Stimulated activated CD8-positive, alpha-beta memory T cell treated with anti-CD3 and anti-CD28 coated beads, Interleukin-7, amount 100 ng/mL, for 1 hour (primary cell): ENCODE measurements around the gene FMN1.

Source experiments
- DNase-seq, 2 donors: peaks; one replicate each; pipeline ENCODE4 v3.0.0-alpha.2; 2020; ENCODE audit warnings: low read depth in 2 of 2

Gene FMN1

DNA sequence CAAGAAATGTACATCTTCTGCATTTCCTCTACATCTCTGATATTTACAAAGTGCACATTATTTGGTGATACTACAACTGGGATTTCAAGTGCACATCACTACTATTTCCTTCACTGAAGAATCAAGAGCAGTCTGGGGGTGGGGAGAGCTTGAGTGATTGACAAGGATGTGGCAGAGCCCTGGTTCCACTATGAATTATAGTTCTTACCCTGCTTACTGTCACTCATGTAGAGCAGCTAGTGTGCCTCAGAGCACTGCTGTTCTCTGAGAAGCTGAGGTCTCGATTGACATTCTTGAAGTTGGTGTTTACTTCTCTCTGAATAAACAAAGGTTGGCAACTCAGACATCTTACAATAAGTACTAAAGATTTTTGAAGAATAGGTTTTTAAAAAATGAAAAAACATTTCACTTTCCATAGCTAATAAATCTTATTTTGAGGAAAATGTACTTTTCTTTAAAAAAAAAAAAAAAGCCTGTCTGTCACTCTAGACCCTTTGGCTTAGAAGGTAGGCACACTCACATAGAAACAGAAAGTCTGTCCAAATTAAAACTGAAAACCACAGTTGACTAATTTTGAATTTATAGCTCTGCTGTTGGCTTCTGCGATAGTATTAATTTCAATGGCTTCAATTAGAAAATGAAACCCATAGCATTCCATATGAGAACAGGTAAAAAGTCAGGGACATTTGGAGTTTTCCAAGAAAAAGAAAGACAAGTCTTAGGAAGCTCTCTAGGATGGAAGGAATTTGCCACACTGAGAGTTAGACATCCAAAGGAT lies 471.2 kb downstream of the FMN1 start:
- no peak for DNase-seq

DNA sequence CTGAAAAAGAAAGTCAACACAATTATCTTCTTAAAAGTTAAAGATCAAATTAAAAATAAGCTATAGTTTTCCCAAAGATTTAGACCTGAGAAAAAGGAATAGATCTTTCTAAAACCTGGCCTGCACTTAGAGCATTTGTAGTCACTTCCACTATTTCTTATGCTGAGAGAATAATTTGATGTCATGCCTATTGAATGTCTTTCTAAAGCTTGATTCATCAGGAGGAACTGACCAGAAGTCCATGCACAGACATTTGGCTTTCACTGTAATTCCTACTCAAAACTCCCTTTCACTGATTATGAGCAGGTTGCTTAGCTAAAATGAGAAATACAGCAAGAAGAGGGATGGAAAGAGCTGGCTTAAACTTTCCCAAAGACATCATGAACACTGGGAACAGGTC lies 472.4 kb downstream of the FMN1 start:
- no peak for DNase-seq

DNA sequence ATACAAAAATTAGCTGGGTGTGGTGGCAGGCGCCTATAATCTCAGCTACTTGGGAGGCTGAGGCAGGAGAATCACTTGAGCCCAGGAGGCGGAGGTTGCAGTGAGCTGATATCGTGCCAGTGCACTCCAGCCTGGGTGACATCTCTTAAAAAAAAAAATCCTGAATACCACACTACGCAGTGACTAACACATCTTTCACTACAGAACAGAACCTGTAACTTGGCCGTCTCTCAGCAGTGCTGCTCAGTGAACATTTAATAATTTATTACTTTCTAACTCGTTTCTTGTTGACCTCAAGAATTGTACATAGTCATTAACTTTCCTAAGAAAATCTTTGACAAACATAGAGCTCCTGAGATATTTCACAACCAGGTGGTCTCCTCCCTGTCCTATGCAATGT lies 472.9 kb downstream of the FMN1 start:
- DNase-seq, result no peak

DNA sequence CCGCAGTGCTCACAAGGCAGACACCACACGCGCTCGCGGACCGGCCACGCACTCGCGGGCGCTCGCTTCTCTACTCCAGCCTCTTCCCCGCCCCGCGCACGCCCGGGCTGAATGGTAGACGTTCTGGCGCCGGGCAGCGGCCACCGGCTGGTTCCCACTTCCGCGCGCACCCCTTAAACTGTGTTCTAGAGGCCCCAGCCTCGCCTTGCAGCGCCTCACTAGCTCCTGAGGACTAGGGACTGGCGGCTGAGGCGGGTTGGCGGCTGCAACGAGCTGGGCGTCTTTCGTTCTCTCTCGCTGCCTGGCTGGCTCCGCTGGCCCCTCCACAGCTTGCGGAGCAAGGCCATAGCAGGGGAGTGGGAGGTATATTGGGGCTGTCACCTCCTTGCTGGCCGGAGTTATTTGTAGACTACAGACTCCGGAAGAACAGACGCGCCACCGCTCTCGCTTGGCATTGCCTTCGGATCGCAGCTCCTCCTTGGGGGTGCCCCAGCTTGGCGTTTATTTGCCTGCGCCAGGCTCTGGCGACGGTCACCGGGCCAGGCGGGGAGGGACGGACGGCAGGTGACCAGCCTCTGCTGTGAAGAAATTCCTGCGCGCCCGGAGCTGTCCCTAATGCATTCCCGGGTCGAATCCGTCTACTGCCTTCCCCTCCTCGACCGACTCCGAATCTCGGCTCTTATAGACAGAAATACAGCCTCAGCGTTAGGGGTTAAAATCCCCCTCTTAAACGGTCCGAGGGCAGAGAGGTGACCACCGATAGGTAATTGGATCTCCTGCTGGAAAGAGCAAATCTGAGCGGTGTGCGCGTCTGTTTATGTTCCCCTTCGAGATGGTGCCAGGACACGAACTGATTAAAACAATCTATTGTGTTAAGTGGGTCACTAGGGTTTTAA lies 475.4 kb downstream of the FMN1 start:
- DNase-seq, result no peak

DNA sequence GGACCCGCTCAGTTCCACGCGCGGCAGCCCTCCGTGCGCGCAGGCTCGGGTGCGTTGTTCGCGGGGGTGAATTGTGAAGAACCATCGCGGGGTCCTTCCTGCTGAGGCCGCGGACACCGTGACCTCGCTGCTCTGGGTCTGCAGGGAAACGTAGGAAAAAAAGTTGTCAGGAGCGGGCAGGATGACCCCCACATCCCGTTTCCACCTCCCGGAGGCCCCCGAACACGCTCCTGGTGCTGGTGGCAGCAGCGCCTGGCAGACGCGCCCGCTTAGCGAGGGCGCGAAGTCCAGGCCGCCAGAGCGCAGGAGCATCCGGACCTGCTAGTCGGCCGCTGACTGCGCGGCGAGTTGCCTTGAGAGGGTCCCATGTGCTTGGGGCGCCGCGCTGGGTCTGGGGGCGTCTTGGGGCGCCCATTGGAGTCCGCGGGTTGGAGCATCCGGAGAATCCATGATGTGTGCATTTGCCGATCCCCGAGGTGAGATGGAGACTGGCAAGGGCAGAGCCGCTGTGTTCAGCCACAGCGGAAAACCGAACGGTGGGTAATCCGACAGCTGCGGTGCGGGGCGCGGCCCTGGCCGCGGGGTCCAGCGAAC lies 476.2 kb downstream of the FMN1 start:
- DNase-seq, result no peak

DNA sequence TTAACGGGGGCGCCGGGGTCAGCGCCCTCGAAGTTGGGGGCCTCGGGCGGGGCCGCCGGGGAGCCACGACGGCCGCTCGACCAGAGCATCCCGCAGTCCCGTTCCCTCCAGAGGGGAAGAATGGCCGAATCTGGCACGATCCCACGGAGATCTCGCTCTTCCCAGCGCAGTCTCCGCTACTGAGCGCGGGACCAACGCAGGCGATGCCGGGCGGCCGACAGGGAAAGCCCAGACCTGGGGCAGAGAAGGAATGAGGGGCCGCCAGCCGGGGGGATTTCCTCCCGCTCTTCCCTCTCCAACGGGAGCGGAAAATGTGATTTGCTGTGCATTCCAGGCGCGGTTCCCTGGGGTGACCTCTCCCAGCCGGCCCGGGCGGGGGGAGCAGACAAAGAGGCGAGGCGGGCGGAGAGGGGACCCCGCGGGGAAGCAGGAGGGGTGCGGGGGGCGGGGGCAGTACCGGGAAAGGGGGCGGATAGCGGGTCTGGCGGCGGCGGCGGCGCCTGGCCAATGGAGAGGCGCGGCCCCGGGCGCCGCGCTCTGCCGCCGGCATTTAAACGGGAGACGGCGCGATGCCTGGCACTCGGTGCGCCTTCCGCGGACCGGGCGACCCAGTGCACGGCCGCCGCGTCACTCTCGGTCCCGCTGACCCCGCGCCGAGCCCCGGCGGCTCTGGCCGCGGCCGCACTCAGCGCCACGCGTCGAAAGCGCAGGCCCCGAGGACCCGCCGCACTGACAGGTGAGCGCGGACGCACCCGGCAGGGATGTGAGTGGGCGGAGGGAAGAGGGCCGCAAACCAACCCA lies 476.9 kb downstream of the FMN1 start, which contains the start of gene GREM1:
Gene GREM1, plus strand, starts transcription at position 579 of the 801 bp plus-strand sequence. CDS start 12,687 bp downstream, outside the sequence.
- DNase-seq, result no peak

DNA sequence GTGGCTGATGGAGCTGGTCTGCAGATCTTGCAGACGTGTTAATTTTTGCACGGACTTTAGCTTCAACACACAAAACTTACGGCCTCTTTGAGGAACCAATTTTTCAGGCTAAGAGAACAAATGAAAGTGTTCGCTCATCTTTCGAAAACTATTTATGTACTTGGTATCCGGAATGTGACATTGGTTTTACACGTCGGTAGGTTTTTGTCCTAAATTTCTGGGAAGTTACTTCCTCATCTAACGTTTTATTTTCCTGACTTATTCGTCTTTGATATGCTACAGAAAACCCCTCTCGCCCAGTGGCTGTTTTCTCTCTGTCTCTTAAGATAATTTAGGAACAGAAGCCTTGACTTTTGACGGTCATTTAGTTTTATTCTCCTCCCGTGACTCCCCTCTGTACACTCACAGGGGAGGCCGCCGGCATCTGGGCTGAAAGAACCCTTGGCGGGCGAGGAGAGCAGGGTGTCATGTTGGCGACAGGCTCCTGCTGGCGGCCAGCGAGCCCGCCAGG lies 477.5 kb downstream of the FMN1 start:
- DNase-seq, result no peak

DNA sequence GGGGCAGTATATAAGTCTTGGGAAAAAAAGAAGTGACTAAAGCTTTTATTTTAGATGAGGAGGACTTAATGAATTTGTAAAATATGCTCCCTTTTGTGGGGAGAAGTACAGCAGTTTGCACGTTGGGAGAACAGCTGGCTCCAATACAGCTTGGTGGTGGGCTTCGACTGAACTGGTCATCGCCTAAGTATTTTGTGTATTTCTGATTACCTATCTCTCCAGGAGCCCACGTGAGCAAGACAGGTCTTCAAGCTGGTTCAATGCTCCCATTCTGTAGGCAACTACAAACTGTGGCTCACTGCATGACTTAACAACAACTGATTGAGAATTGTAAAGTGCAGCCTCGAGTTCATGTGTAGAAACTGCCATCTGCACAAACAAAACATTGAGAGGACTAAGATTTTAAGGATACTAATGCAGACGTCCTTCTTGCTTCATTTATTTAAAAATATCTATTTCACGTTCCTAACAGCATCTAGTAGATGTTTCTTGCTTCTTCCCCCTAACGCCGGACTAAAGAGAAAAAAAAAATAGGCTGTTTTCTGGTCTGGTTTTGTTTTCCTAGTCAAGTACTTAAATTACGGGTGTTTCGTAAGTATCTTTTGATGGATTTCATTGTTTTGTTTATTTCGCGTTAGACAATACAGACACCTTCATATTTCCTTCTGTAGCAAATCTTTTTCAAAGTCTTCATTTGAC lies 478.1 kb downstream of the FMN1 start:
- no peak for DNase-seq
